NCI-H510A treated with DMSO at 0.1 percent for 48 hours (cell line): ENCODE data around the gene CASKIN1.
"Not testable (repeated sequence)": the region's sequence is repeated elsewhere in the genome, so short reads cannot be mapped to it uniquely, and the experiment has no call there.

ENCODE experiments used
- DNase-seq: peaks from one replicate; lab custom pipeline; 2025; lab: John Stamatoyannopoulos, UW

Gene CASKIN1

DNA sequence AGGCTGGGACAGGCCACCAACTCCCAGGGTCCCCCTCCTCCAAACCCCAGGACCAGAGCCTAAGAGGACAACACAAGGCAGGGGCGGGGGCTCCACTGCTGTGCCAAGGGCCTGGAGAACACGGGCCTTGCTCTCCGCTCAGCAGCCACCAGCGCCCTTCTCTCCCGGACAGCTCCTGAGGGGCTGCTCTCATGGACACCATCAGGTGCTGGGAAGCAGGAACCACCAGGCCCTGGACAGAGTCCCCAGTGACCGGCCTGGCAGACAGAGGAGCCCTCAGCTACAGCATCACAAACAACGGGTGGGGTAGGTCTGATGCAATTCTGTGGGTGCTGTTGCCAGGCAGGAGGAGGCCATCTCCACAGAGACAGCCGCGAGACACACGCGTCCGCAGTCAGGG lies 62.6 kb downstream of the CASKIN1 start:
- DNase-seq, result not testable (repeated sequence)

DNA sequence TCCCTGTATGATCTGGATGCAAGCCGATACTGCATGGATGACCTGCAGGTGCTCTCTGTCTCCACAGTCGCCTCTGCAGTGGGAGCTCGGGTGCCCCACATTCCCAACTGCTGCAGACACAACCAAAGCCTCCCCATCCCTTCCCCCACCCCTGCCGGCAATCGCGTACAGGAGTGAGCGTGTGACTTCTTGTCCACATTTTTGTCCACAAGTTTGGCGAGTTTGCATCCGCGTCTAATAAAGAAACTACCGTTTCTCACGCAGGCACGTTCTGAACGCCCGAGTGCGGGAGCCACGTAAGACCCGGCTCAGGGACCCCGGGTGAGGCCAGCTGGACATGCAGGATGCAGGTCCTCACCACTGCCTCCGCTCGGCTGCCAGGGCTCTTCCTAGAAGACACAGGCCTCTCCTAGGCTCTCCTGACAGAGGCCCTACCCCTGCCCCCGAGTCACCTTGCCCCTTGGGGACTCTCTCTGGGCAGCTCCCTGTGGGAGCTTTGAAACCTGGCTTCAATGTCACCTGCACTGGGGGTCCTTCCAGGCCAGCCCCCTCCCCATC lies 66.4 kb downstream of the CASKIN1 start:
- DNase-seq, result not testable (repeated sequence)

GRCh38 chr16:2129251-2129650 lies 67.2 kb downstream of the CASKIN1 start:
- not testable (repeated sequence) for DNase-seq

DNA sequence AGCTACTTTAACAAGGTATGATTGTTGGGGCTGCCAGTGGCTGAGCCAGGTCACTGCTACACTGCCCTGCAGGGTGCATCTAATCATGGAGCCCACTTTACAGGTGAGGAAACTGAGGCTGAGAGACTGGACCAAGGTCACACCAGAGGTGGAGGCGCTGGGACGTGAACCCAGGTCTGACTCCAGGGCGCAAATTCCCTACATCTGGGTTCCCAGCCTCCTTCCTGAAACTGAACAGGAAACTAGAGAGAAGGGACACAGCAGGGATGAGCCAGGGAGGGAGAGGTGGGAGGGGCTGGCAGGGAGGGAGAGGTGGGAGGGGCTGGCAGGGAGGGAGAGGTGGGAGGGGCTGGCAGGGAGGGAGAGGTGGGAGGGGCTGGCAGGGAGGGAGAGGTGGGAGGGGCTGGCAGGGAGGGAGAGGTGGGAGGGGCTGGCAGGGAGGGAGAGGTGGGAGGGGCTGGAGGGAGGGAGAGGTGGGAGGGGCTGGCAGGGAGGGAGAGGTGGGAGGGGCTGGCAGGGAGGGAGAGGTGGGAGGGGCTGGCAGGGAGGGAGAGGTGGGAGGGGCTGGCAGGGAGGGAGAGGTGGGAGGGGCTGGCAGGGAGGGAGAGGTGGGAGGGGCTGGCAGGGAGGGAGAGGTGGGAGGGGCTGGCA lies 68.7 kb downstream of the CASKIN1 start:
- not testable (repeated sequence) for DNase-seq
